Astrocyte (in vitro differentiated cells and primary cell): Measurements from ENCODE around the gene INPP4A. TPM values are rescaled to one million over a fixed set of nuclear protein-coding genes. Genes with fewer than 3 reads are reported as not detected.

Experiments
- DNase-seq: peaks from one replicate; pipeline ENCODE4 v3.0.0-alpha.2; 2010; ENCODE audit warnings: low read depth
- FAIRE-seq: peaks from 2 replicates; lab custom pipeline; 2011; peaks lifted over from hg19 to GRCh38; lab: Jason Lieb, UNC
- H2AFZ ChIP-seq: 2 replicates; pipeline ENCODE4 v1.6.0; 2012; ENCODE audit warnings: low read depth, low read length, inconsistent platforms
- H3K27ac ChIP-seq: 2 replicates; pipeline ENCODE4 v1.5.1; 2011; ENCODE audit warnings: low read depth, low read length, inconsistent platforms
- H3K27me3 ChIP-seq: 2 replicates; pipeline ENCODE4 v1.6.0; 2011; ENCODE audit warnings: low read length, inconsistent platforms; ENCODE audit not compliant: insufficient read depth
- H3K36me3 ChIP-seq: 2 replicates; pipeline ENCODE4 v1.5.1; 2011; ENCODE audit warnings: low read length, inconsistent platforms; ENCODE audit not compliant: insufficient read depth
- H3K4me1 ChIP-seq: 2 replicates; pipeline ENCODE4 v1.5.1; 2011; ENCODE audit warnings: low read length, inconsistent platforms; ENCODE audit not compliant: insufficient read depth
- H3K4me2 ChIP-seq: 2 replicates; pipeline ENCODE4 v1.6.0; 2012; ENCODE audit warnings: low read length, inconsistent platforms
- H3K4me3 ChIP-seq: 2 replicates; pipeline ENCODE4 v1.5.1; 2011; ENCODE audit warnings: low read depth, mild to moderate bottlenecking, low read length, inconsistent platforms; ENCODE audit not compliant: insufficient read depth
- H3K79me2 ChIP-seq: 2 replicates; pipeline ENCODE4 v1.6.0; 2012; ENCODE audit warnings: mild to moderate bottlenecking, low read length, inconsistent platforms; ENCODE audit not compliant: insufficient read depth
- H3K9ac ChIP-seq: 2 replicates; pipeline ENCODE4 v1.6.0; 2012; ENCODE audit warnings: mild to moderate bottlenecking, low read length, inconsistent platforms
- H3K9me3 ChIP-seq: 2 replicates; pipeline ENCODE4 v1.5.1; 2012; ENCODE audit warnings: low read depth, mild to moderate bottlenecking, low read length, inconsistent platforms; ENCODE audit not compliant: insufficient read depth
- H4K20me1 ChIP-seq: 2 replicates; pipeline ENCODE4 v1.6.0; 2012; ENCODE audit warnings: low read length, inconsistent platforms; ENCODE audit not compliant: insufficient read depth
- H3K27ac Mint-ChIP-seq: one replicate; pipeline ENCODE4 v1.8.0; 2021; ENCODE audit warnings: mild to moderate bottlenecking, mixed read lengths; ENCODE audit not compliant: unreplicated experiment
- H3K27me3 Mint-ChIP-seq: one replicate; pipeline ENCODE4 v1.8.0; 2021; ENCODE audit warnings: low read depth, mixed read lengths; ENCODE audit not compliant: unreplicated experiment
- H3K36me3 Mint-ChIP-seq: one replicate; pipeline ENCODE4 v1.8.0; 2021; ENCODE audit warnings: low read depth, mixed read lengths; ENCODE audit not compliant: unreplicated experiment
- H3K4me1 Mint-ChIP-seq: one replicate; pipeline ENCODE4 v1.8.0; 2021; ENCODE audit warnings: low read depth, mixed read lengths; ENCODE audit not compliant: unreplicated experiment
- H3K4me3 Mint-ChIP-seq: one replicate; pipeline ENCODE4 v1.8.0; 2021; ENCODE audit warnings: mild to moderate bottlenecking, moderate library complexity, mixed read lengths; ENCODE audit not compliant: unreplicated experiment
- H3K9me3 Mint-ChIP-seq: one replicate; pipeline ENCODE4 v1.8.0; 2021; ENCODE audit warnings: mild to moderate bottlenecking, mixed read lengths; ENCODE audit not compliant: unreplicated experiment
- CTCF ChIP-seq: IDR thresholded peaks from 2 replicates; pipeline ENCODE4 v1.5.1; 2011; ENCODE audit warnings: low read depth, mild to moderate bottlenecking, inconsistent platforms, low read length, moderate library complexity; ENCODE audit not compliant: insufficient read depth
- EZH2 ChIP-seq: IDR thresholded peaks from 2 replicates; pipeline ENCODE4 v1.6.1; 2012; ENCODE audit warnings: mild to moderate bottlenecking, low read length, inconsistent platforms; ENCODE audit not compliant: insufficient read depth
- total RNA-seq: library from RNA; stranded (reverse); gene quantifications from 2 replicates; pipeline ENCODE4 v1.2.1, GENCODE V29; 2021

INPP4A gene
- total RNA-seq, 1 donor from 2014 or later = 19.4 TPM

- Histone ChIP-seq H3K4me2 (no peak overlapping the region), H3K36me3 (peaks cover 2% of the 10 kb centered on the region)
Observed at GRCh38 chr2:98534761-98535160, 90.1 kb downstream of the INPP4A start.

GRCh38 chr2:98535971-98536677 is 91.5 kb downstream of the INPP4A start:
- TF ChIP-seq EZH2 = no peak
- TF ChIP-seq CTCF = no peak
- no peak overlapping the region for H3K4me3 Mint-ChIP-seq
- H3K9me3 Mint-ChIP-seq = no peaks in the 10 kb centered on the region
- Histone ChIP-seq H3K27me3 (no peaks in the 10 kb centered on the region), H3K9ac (no peak overlapping the region), H3K4me2 (no peak overlapping the region), H3K36me3 (peaks cover 2% of the 10 kb centered on the region), H2AFZ (no peak overlapping the region), H4K20me1 (no peaks in the 10 kb centered on the region), H3K4me1 (no peaks in the 10 kb centered on the region), H3K9me3 (no peaks in the 10 kb centered on the region), H3K4me3 (no peak overlapping the region), H3K79me2 (no peaks in the 10 kb centered on the region), H3K27ac (no peak overlapping the region)
- H3K4me1 Mint-ChIP-seq = no peaks in the 10 kb centered on the region
- DNase-seq (no peak), FAIRE-seq (no peak)
- no peaks in the 10 kb centered on the region for H3K27me3 Mint-ChIP-seq
- peaks cover 16% of the 10 kb centered on the region for H3K36me3 Mint-ChIP-seq
- no peak overlapping the region for H3K27ac Mint-ChIP-seq

More at GRCh38 chr2:98534761-98535160, 90.1 kb downstream of the INPP4A start:
- Mint-ChIP-seq H3K27ac (no peak overlapping the region), H3K4me3 (no peak overlapping the region), H3K4me1 (no peaks in the 10 kb centered on the region), H3K27me3 (no peaks in the 10 kb centered on the region), H3K36me3 (peaks cover 11% of the 10 kb centered on the region), H3K9me3 (no peaks in the 10 kb centered on the region)
- no peaks in the 10 kb centered on the region for H3K79me2 ChIP-seq
- no peak overlapping the region for H3K9ac ChIP-seq
- no peaks in the 10 kb centered on the region for H3K27me3 ChIP-seq
- H3K4me3 ChIP-seq = no peak overlapping the region
- no peaks in the 10 kb centered on the region for H4K20me1 ChIP-seq
- H3K4me1 ChIP-seq = no peaks in the 10 kb centered on the region
- no peak for FAIRE-seq
- no peak for DNase-seq
- no peak overlapping the region for H3K27ac ChIP-seq
- TF ChIP-seq CTCF (no peak), EZH2 (no peak)
- no peaks in the 10 kb centered on the region for H3K9me3 ChIP-seq
- no peak overlapping the region for H2AFZ ChIP-seq
